ENCODE results near the gene CD209.
A peak's percentile ranks its signal among the peaks of the same experiment; 100 is the strongest.

The CD209 gene

GRCh38 chr19:7743425-7743841 lies 3.9 kb downstream of the CD209 start:
- Histone ChIP-seq H3K27ac (no peak overlapping the region), H3K4me3 (ENCODE audit: low read depth, low read length) (no peak overlapping the region), H3K36me3 (no peaks in the 10 kb centered on the region), H3K27me3 (ENCODE audit: insufficient read depth, low read depth, severe bottlenecking) (no peaks in the 10 kb centered on the region), H3K9me3 (ENCODE audit: severe bottlenecking) (peaks cover 3% of the 10 kb centered on the region)
- DNase-seq = no peak
- no peak for TF ChIP-seq CTCF (IDR thresholded peaks at IDR 0.05; ENCODE audit: low read depth, low read length)

- no peaks in the 10 kb centered on the region for H3K27me3 ChIP-seq (ENCODE audit: insufficient read depth, low read depth, severe bottlenecking)
- no peaks in the 10 kb centered on the region for H3K36me3 ChIP-seq
- no peak overlapping the region for H3K4me3 ChIP-seq (ENCODE audit: low read depth, low read length)
- TF ChIP-seq CTCF (IDR thresholded peaks at IDR 0.05; ENCODE audit: low read depth, low read length) = no peak
- no peak overlapping the region for H3K27ac ChIP-seq
- no peak for DNase-seq
- no peaks in the 10 kb centered on the region for H3K9me3 ChIP-seq (ENCODE audit: severe bottlenecking)
Observed at GRCh38 chr19:7742991-7743390, 4.3 kb downstream of the CD209 start.

GRCh38 chr19:7742575-7742974 lies 4.8 kb downstream of the CD209 start:
- no peaks in the 10 kb centered on the region for H3K9me3 ChIP-seq (ENCODE audit: severe bottlenecking)
- no peak overlapping the region for H3K27ac ChIP-seq
- H3K36me3 ChIP-seq = no peaks in the 10 kb centered on the region
- no peak overlapping the region for H3K4me3 ChIP-seq (ENCODE audit: low read depth, low read length)
- peak; percentile 25 for DNase-seq
- no peaks in the 10 kb centered on the region for H3K27me3 ChIP-seq (ENCODE audit: insufficient read depth, low read depth, severe bottlenecking)
- TF ChIP-seq CTCF (IDR thresholded peaks at IDR 0.05; ENCODE audit: low read depth, low read length) = no peak

GRCh38 chr19:7740682-7741054 lies 6.7 kb downstream of the CD209 start:
- H3K27me3 ChIP-seq (ENCODE audit: insufficient read depth, low read depth, severe bottlenecking) = no peaks in the 10 kb centered on the region
- DNase-seq = no peak
- H3K36me3 ChIP-seq = no peaks in the 10 kb centered on the region
- H3K4me3 ChIP-seq (ENCODE audit: low read depth, low read length) = no peak overlapping the region
- H3K27ac ChIP-seq = no peak overlapping the region
- no peak for TF ChIP-seq CTCF (IDR thresholded peaks at IDR 0.05; ENCODE audit: low read depth, low read length)
- no peaks in the 10 kb centered on the region for H3K9me3 ChIP-seq (ENCODE audit: severe bottlenecking)

- Histone ChIP-seq H3K36me3 (no peaks in the 10 kb centered on the region), H3K27me3 (ENCODE audit: insufficient read depth, low read depth, severe bottlenecking) (no peaks in the 10 kb centered on the region), H3K27ac (no peak overlapping the region)
Observed at GRCh38 chr19:7739801-7740681, 7.3 kb downstream of the CD209 start.

More at GRCh38 chr19:7739801-7740681, 7.3 kb downstream of the CD209 start:
- no peak for DNase-seq
- no peak overlapping the region for H3K4me3 ChIP-seq (ENCODE audit: low read depth, low read length)
- no peak for TF ChIP-seq CTCF (IDR thresholded peaks at IDR 0.05; ENCODE audit: low read depth, low read length)
- H3K9me3 ChIP-seq (ENCODE audit: severe bottlenecking) = no peaks in the 10 kb centered on the region

Data from WERI-Rb-1 (cell line).